KMS-11 (cell line): ENCODE data around the gene SEZ6.
"Not testable (repeated sequence)": the region's sequence is repeated elsewhere in the genome, so short reads cannot be mapped to it uniquely, and the experiment has no call there.

Source experiments
- H2AFZ ChIP-seq: fragments of 200-600 bp; sonication (generic); 2 replicates; pipeline ENCODE4 v1.6.1; 2016; ENCODE audit warnings: antibody characterized with exemption, mixed run types, low read depth
- H3K27ac ChIP-seq: fragments of 200-600 bp; sonication (generic); 2 replicates; pipeline ENCODE4 v1.6.1; 2016; ENCODE audit warnings: mild to moderate bottlenecking, mixed run types
- H3K27me3 ChIP-seq: fragments of 200-600 bp; sonication (generic); 2 replicates; pipeline ENCODE4 v1.6.1; 2017; ENCODE audit warnings: mild to moderate bottlenecking, low read depth, mixed run types, moderate library complexity; ENCODE audit not compliant: insufficient read depth
- H3K36me3 ChIP-seq: fragments of 200-600 bp; sonication (generic); 2 replicates; pipeline ENCODE4 v1.6.1; 2017; ENCODE audit warnings: mild to moderate bottlenecking, mixed run types; ENCODE audit not compliant: insufficient read depth
- H3K4me1 ChIP-seq: fragments of 200-600 bp; sonication (generic); 2 replicates; pipeline ENCODE4 v1.6.1; 2016; ENCODE audit warnings: mild to moderate bottlenecking, low read depth, mixed run types; ENCODE audit not compliant: poor library complexity, severe bottlenecking
- H3K4me2 ChIP-seq: fragments of 200-600 bp; sonication (generic); 2 replicates; pipeline ENCODE4 v1.7.0; 2016; ENCODE audit warnings: mild to moderate bottlenecking, mixed run types
- H3K4me3 ChIP-seq: fragments of 200-600 bp; sonication (generic); IDR thresholded peaks from 2 replicates; pipeline ENCODE4 v1.6.1; 2017; ENCODE audit warnings: low read depth, low read length, mixed read lengths; ENCODE audit not compliant: insufficient read depth
- H3K79me2 ChIP-seq: fragments of 200-600 bp; sonication (generic); 2 replicates; pipeline ENCODE4 v1.6.1; 2016; ENCODE audit warnings: low read depth, mixed run types; ENCODE audit not compliant: insufficient read depth
- H3K9ac ChIP-seq: fragments of 200-600 bp; sonication (generic); 2 replicates; pipeline ENCODE4 v1.6.1; 2016; ENCODE audit warnings: mild to moderate bottlenecking, mixed run types
- H4K20me1 ChIP-seq: fragments of 200-600 bp; sonication (generic); 2 replicates; pipeline ENCODE4 v1.6.1; 2016; ENCODE audit warnings: mild to moderate bottlenecking, mixed run types; ENCODE audit not compliant: insufficient read depth
- CTCF ChIP-seq: fragments of 200-600 bp; sonication (generic); conservative IDR thresholded peaks from 2 replicates; pipeline ENCODE4 v1.6.1; 2017; ENCODE audit warnings: low read depth, mild to moderate bottlenecking, antibody characterized with exemption, low read length, moderate library complexity, mixed read lengths

SEZ6 gene

GRCh38 chr17:28938552-28938951 lies 67.3 kb downstream of the SEZ6 start:
- Histone ChIP-seq H3K4me3 (no peak overlapping the region), H3K36me3 (no peaks in the 10 kb centered on the region; the same call in 1 of the 2 replicates), H2AFZ (no peak overlapping the region), H4K20me1 (no peaks in the 10 kb centered on the region), H3K4me1 (peaks cover 94% of the 10 kb centered on the region), H3K4me2 (peak overlapping the region; percentile 72; the same call in 1 of the 2 replicates), H3K27ac (peak overlapping the region; percentile 50; the same call in 1 of the 2 replicates), H3K9ac (no peak overlapping the region), H3K27me3 (no peaks in the 10 kb centered on the region), H3K79me2 (peaks cover 99% of the 10 kb centered on the region)
- no peak for TF ChIP-seq CTCF

GRCh38 chr17:28937044-28937729 lies 68.6 kb downstream of the SEZ6 start:
- Histone ChIP-seq H3K4me2 (peak overlapping the region; percentile 72), H3K79me2 (peaks cover 100% of the 10 kb centered on the region), H3K9ac (peak overlapping the region; percentile 16; the same call in 1 of the 2 replicates), H4K20me1 (no peaks in the 10 kb centered on the region), H3K36me3 (no peaks in the 10 kb centered on the region), H3K4me3 (no peak overlapping the region), H3K27me3 (no peaks in the 10 kb centered on the region), H3K4me1 (peaks cover 92% of the 10 kb centered on the region), H2AFZ (no peak overlapping the region), H3K27ac (peak overlapping the region; percentile 50)
- TF ChIP-seq CTCF = no peak

- H4K20me1 ChIP-seq = no peaks in the 10 kb centered on the region
- H3K4me2 ChIP-seq = peak overlapping the region; percentile 72
Measured at GRCh38 chr17:28935744-28936460, 69.9 kb downstream of the SEZ6 start.

GRCh38 chr17:28934508-28934907 lies 71.3 kb downstream of the SEZ6 start:
- not testable (repeated sequence) for H2AFZ ChIP-seq, H3K9ac ChIP-seq, H3K36me3 ChIP-seq, H3K4me3 ChIP-seq, H3K27me3 ChIP-seq, H4K20me1 ChIP-seq
- H3K27ac ChIP-seq = peak overlapping the region; percentile 50; the same call in 1 of the 2 replicates
- peaks cover 81% of the 10 kb centered on the region for H3K4me1 ChIP-seq
- H3K4me2 ChIP-seq = peak overlapping the region; percentile 72; the same call in 1 of the 2 replicates
- peaks cover 100% of the 10 kb centered on the region for H3K79me2 ChIP-seq

More at GRCh38 chr17:28935744-28936460, 69.9 kb downstream of the SEZ6 start:
- Histone ChIP-seq H2AFZ (no peak overlapping the region), H3K27ac (peak overlapping the region; percentile 50), H3K4me3 (no peak overlapping the region), H3K27me3 (no peaks in the 10 kb centered on the region), H3K36me3 (no peaks in the 10 kb centered on the region), H3K9ac (peak overlapping the region; percentile 16; the same call in 1 of the 2 replicates), H3K79me2 (peaks cover 100% of the 10 kb centered on the region), H3K4me1 (peaks cover 81% of the 10 kb centered on the region)
- no peak for TF ChIP-seq CTCF
